PC-9 (cell line): ENCODE data around the gene DRAM1.

Source experiments
- CTCF ChIP-seq: fragments of 200-600 bp; sonication (generic); conservative IDR thresholded peaks from 2 replicates; pipeline ENCODE4 v1.6.1; 2017; ENCODE audit warnings: mixed run types, antibody characterized with exemption, mild to moderate bottlenecking, moderate library complexity
- EZH2 ChIP-seq: fragments of 200-600 bp; sonication (generic); IDR thresholded peaks from 2 replicates; pipeline ENCODE4 v1.8.0; 2017; ENCODE audit warnings: antibody characterized with exemption, low read depth

DNA sequence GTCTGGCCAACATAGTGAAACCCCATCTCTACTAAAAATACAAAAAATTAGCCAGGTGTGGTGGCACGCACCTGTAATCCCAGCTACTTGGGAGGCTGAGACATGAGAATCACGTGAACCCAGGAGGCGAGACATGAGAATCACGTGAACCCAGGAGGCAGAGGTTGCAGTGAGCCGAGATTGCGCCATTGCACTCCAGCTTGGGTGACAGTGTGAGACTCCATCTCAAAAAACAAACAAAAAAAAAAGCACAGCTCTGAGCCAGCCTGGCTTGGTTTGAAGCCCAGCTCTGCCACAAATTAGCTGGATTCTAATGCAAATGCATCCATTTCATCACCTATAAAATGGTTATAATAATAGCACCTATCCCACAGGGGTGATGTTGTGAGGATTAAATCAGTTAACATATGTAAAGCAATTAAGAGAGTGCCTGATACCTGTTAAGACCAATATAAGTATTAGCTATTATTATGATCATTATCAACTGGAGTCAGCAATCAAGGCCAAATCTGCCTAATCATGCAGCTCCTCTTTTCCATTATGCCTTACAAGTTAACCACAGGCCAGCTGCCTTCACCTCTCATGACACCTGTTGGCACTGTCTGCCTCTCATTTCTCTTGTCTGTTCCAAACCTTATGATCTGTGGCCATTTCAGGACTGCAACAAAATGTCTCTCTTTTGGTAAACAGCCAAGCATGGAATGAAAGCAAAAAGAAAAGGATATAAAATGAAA is 48.8 kb upstream of the DRAM1 start:
- TF ChIP-seq CTCF (no peak), EZH2 (no peak)
